ENCODE results near the gene TCL1B.
"Not testable (repeated sequence)": the region's sequence is repeated elsewhere in the genome, so short reads cannot be mapped to it uniquely, and the experiment has no call there.

Gene TCL1B

DNA sequence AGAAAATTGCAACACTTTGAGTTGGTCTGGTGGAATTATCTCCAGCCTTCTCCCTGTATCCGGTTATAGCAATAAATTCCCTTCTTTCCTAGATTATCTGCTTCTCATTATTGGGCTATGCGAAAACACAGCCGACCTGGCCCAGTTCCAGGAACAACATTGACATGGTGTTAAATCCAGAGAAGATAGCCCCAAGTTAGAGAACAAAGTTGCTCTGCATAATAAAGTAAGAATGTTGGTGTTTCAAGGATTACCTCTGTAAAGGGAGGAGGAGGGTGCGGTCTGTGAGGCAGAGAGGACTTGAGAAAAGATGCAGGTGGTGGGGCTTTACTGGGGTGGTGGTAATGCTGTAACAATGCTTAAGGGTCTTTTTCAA lies 15.6 kb downstream of the TCL1B start:
- DNase-seq (ENCODE audit: low read depth in 2 of 2), result no peak

- no peak for DNase-seq (ENCODE audit: low read depth in 2 of 2)
Observed at GRCh38 chr14:95703341-95703740, 17.1 kb downstream of the TCL1B start.

GRCh38 chr14:95703805-95704204 lies 17.6 kb downstream of the TCL1B start:
- DNase-seq (ENCODE audit: low read depth in 2 of 2), result no peak

DNA sequence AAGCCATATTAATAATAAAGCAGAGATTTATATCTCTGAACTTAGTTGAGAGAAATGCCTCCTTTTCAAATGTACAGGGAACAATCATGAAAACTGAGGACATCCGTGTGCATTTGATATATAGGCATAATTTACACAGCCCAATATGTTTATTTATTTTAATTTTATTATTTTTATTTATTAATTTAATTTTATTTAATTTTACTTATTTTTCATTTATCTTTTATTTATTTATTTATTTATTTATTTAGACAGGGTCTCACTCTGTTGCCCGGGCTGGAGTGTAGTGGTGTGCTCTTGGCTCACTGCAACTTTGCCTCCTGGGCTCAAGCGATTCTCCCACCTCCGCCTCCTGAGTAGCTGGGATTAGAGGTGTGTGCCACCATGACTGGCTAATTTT lies 19.3 kb downstream of the TCL1B start:
- no peak for DNase-seq (ENCODE audit: low read depth in 2 of 2)

- DNase-seq (ENCODE audit: low read depth in 2 of 2), result no peak
Observed at GRCh38 chr14:95707327-95707726, 21.1 kb downstream of the TCL1B start.

DNA sequence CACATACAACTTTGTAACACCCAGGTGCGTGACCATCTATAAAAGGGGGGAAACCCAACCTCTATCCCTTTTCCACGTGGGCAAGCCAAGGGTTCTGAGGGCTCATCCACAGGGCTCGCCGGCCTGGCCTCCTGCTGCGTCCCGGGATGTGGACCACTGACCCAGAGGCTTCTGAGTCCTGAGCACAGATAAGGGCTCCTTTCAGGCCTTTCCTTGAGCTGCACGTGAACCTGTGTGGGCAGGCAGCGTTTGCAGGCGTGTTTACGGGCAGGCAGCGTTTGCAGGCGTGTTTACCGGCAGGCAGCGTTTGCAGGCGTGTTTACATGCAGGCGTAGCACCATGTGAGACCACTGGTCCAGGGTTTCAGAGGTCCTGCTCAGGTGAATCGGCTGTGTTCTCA lies 23.9 kb downstream of the TCL1B start:
- no peak for DNase-seq (ENCODE audit: low read depth in 2 of 2)

DNA sequence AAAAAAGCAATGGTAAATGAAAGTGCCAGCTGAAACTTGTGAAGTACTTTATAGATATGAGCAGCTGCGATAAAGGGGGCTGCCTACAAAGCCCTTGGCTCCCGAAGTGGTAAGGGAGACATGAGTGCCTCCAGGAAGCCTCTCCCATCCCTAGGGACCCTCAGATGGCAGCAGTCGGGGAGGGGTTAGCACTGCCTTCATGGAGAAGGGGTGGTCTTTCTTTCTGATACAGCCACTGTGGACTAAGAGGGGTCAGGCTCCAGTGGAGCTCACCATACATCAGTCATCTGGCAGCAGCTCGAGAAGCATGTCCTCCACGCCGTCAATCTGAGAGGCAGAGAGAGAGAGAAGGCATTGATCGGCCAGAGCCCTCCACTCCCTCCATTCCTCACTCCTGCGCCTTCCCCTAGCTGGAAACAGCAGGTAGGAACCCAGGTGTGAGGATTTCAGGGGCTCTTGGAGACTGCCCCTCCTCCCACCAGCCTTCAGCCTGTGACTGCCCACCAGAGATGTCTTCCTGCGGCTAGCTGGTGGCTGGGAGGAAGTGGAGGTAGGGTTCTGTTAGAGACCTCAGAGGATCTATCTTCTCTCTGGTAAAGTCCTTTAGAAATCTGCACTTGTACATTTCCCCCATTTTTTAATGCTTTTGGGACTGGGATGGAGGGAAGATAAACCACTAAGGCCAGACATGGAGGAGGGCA lies 25.4 kb downstream of the TCL1B start:
- no peak for DNase-seq (ENCODE audit: low read depth in 2 of 2)

GRCh38 chr14:95712398-95712797 lies 26.2 kb downstream of the TCL1B start:
- no peak for DNase-seq (ENCODE audit: low read depth in 2 of 2)

GRCh38 chr14:95713596-95714371 lies 27.6 kb downstream of the TCL1B start, which contains the start of gene TCL1A:
TSS of gene TCL1A (minus strand) at chr14:95714125. CDS start at chr14:95714066, 59 bp downstream.
- DNase-seq (ENCODE audit: low read depth in 2 of 2), result no peak

- no peak for DNase-seq (ENCODE audit: low read depth in 2 of 2)
Observed at GRCh38 chr14:95722525-95723190, 36.4 kb downstream of the TCL1B start.

GRCh38 chr14:95725685-95726336 lies 39.6 kb downstream of the TCL1B start:
- no peak for DNase-seq (ENCODE audit: low read depth in 2 of 2)

- no peak for DNase-seq (ENCODE audit: low read depth in 2 of 2)
Observed at GRCh38 chr14:95727056-95727700, 41.0 kb downstream of the TCL1B start.

DNA sequence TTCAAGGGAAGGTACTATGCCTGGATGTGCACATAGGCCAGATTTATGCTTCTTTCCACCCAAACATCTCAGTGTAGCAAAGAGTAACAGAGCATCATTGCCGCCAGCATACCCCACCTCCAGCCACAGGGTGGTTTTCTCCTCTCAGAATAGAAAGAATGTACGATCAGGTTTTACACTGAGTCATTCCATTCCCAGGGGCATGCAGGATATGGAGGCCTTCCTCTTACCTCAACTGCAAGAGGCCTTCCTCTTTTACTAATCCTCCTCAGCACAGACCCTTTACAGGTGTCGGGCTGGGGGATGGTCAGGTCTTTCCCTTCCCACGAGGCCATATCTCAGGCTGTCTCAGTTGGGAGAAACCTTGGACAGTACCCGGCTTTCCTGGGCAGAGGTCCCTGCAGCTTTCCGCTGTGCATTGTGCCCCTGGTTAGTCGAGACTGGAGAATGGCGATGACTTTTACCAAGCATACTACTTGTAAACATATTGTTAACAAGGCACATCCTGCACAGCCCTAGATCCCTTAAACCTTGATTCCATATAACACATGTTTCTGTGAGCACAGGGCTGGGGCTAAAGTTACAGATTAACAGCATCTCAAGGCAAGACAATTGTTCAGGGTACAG lies 43.3 kb downstream of the TCL1B start:
- not testable (repeated sequence) for DNase-seq (ENCODE audit: low read depth in 2 of 2)

DNA sequence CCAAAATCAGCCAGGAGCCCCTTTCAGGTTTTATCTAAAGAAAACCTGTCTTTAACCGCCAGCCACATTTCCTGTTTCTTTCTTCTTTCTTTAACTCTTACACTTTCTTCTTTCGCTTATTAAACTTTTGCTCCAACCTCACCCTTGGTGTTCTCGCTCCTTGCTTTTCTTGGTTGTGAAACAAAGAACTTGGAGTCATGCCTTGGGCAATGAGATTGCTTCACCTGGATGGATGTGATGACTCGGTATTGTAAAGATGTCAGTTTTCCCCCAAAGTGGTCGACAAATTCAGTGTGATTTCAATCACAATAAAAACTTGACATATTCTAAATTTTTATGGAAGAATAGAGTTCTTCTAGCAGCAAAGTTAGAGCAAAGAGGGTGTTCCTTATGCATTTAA lies 43.9 kb downstream of the TCL1B start:
- DNase-seq (ENCODE audit: low read depth in 2 of 2), result no peak

DNA sequence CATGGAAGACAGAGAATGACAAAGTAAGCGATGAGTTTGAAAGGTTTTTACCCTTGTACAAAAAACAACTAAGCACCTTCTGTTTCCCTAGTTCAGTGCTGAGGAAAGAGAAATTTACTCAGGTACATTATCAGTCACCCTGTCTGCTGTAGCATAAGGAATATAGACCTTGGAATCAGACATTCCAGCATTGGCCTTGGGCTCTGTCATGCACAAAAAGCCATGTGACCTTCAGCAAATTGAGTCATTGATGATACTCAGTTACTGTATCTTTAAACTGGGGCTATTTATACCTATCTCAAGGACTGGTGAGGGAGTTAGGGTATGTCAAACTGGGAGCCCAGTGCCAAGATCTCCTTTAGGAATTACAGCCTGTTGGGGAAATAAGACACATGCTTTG lies 47.0 kb downstream of the TCL1B start:
- DNase-seq (ENCODE audit: low read depth in 2 of 2), result no peak

DNA sequence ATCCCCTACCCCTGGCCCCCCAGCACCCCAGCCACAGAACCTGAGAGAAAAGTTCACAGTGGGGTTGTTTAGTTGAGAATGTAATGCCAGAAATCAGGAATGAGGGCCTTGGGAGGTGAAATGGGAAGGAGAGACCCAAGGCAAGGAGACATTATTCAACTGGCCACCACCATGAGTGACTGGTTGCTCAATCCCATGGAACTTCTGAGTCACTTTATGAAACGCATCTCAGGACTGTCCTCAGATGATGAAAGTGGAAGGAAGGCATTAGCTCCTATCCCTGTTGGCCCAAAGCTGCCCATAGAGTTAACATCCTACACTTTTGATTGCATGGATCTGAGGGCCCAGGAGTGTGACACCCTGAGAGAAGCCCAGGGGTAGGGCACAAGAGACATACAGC lies 53.1 kb downstream of the TCL1B start:
- no peak for DNase-seq (ENCODE audit: low read depth in 2 of 2)

DNA sequence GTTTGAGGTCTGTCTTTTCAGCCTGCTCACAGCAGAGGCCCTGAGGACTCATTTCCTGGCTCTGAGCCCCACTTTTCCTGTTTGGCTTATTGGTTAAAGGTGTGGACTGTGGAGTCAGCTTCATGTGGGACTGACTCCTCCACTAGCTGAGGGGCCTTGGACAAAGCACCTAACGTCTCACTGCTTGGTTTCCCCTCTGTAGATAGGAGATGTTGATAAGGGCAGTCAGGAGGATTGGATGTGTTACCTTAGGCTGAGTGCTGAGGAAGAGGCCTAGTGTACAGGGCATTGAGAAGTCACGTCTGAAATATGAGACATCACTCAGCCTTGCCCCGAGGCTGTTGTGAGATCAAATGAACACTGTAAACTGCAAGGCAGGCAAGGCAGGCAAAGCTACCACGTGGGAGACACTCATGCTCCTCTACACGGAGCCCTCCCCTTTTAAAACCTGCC lies 54.8 kb downstream of the TCL1B start:
- DNase-seq (ENCODE audit: low read depth in 2 of 2), result no peak

DNA sequence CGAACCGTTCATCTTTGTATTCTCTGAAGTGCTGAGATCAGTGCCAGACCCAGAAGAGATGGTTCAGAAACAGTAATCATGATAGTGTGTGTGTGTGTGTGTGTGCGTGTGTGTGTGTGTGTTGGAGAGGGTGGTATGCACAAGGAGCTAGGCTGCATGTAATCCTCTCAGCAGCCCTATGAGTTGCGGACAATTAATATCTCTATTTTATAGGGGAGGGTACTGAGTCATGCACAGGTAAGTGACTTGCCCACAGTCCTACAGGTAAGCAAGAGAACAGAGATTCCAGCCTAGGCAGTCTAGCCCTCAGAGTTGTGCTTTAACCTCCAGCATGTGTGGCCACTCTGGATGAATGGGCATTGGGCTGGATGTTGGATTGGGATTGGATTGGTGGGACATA lies 55.6 kb downstream of the TCL1B start:
- DNase-seq (ENCODE audit: low read depth in 2 of 2), result no peak
